HEK293 (cell line): ENCODE results near the gene GPER1.
A peak's percentile ranks its signal among the peaks of the same experiment; 100 is the strongest.

ENCODE experiments used
- CTCF ChIA-PET: fragments of 350-600 bp; formaldehyde crosslinking; extraction: SDS; loops from one replicate; lab custom pipeline; 2021; ENCODE audit warnings: antibody characterized with exemption; lab: Yijun Ruan, JAX
- POLR2A ChIA-PET: fragments of 300-600 bp; formaldehyde crosslinking; extraction: SDS; loops from one replicate; lab custom pipeline; 2020; ENCODE audit warnings: antibody characterized with exemption, inconsistent platforms; lab: Yijun Ruan, JAX
- H3K27ac ChIP-seq: fragments of 200-500 bp; sonication (Bioruptor generic); 2 replicates; pipeline ENCODE4 v1.5.1; 2014; ENCODE audit warnings: low read depth, low read length, control low read depth, inconsistent platforms; ENCODE audit errors: extremely low read depth
- H3K36me3 ChIP-seq, 2 experiments: fragments of 200-500 bp in 1 of 2; sonication (Bioruptor generic) in 1 of 2; 1 replicate in 1 of 2; 2 replicates in 1 of 2; pipeline ENCODE4 v1.5.1; 2014 to 2017; ENCODE audit warnings: inconsistent platforms in 2 of 2, low read length in 2 of 2; ENCODE audit not compliant: control insufficient read depth in 2 of 2, insufficient read depth in 1 of 2
- H3K4me1 ChIP-seq: fragments of 200-500 bp; sonication (Bioruptor generic); 2 replicates; pipeline ENCODE4 v1.5.1; 2014; ENCODE audit warnings: mild to moderate bottlenecking, low read length, inconsistent platforms; ENCODE audit not compliant: control insufficient read depth, insufficient read depth
- H3K4me3 ChIP-seq: 2 replicates; pipeline ENCODE4 v1.5.1; 2011; ENCODE audit warnings: low read depth, mild to moderate bottlenecking, control low read depth, low read length, moderate library complexity
- H3K9me3 ChIP-seq: fragments of 200-500 bp; sonication (Bioruptor generic); 2 replicates; pipeline ENCODE4 v1.5.1; 2014; ENCODE audit warnings: low read depth, low read length, inconsistent platforms; ENCODE audit not compliant: control insufficient read depth, insufficient read depth
- GLI4 ChIP-seq: fragments of 450-650 bp; formaldehyde crosslinking; IDR thresholded peaks from 2 replicates; pipeline ENCODE4 v1.5.1; 2016; ENCODE audit warnings: missing biosample characterization, missing genetic modification characterization
- KLF16 ChIP-seq: fragments of 450-650 bp; formaldehyde crosslinking; IDR thresholded peaks from 2 replicates; pipeline ENCODE4 v1.5.1; 2017; ENCODE audit warnings: missing biosample characterization, missing genetic modification characterization
- MYNN ChIP-seq: fragments of 450-650 bp; formaldehyde crosslinking; IDR thresholded peaks from 2 replicates; pipeline ENCODE4 v1.5.1; 2016; ENCODE audit warnings: missing biosample characterization, missing genetic modification characterization, borderline replicate concordance
- MZF1 ChIP-seq: fragments of 450-650 bp; formaldehyde crosslinking; IDR thresholded peaks from 2 replicates; pipeline ENCODE4 v1.5.1; 2017; ENCODE audit warnings: missing biosample characterization, missing genetic modification characterization, borderline replicate concordance
- YY2 ChIP-seq: fragments of 450-650 bp; formaldehyde crosslinking; IDR thresholded peaks from 2 replicates; pipeline ENCODE4 v1.5.1; 2016; ENCODE audit warnings: missing biosample characterization, missing genetic modification characterization
- ZBTB17 ChIP-seq: fragments of 450-650 bp; formaldehyde crosslinking; IDR thresholded peaks from 2 replicates; pipeline ENCODE4 v1.5.1; 2016; ENCODE audit warnings: missing biosample characterization, missing genetic modification characterization
- ZBTB7A ChIP-seq: fragments of 450-650 bp; formaldehyde crosslinking; IDR thresholded peaks from 2 replicates; pipeline ENCODE4 v1.5.1; 2016; ENCODE audit warnings: low read depth, missing biosample characterization, missing genetic modification characterization
- ZBTB8A ChIP-seq: fragments of 450-650 bp; formaldehyde crosslinking; IDR thresholded peaks from 2 replicates; pipeline ENCODE4 v1.5.1; 2016; ENCODE audit warnings: missing biosample characterization, missing genetic modification characterization
- ZFP69B ChIP-seq: fragments of 450-650 bp; formaldehyde crosslinking; IDR thresholded peaks from 2 replicates; pipeline ENCODE4 v1.5.1; 2016; ENCODE audit warnings: missing biosample characterization, missing genetic modification characterization
- ZIC2 ChIP-seq: fragments of 450-650 bp; formaldehyde crosslinking; IDR thresholded peaks from 2 replicates; pipeline ENCODE4 v1.5.1; 2016; ENCODE audit warnings: missing biosample characterization, missing genetic modification characterization
- ZNF169 ChIP-seq: fragments of 450-650 bp; formaldehyde crosslinking; IDR thresholded peaks from 2 replicates; pipeline ENCODE4 v1.5.1; 2016; ENCODE audit warnings: missing biosample characterization, missing genetic modification characterization
- ZNF2 ChIP-seq: fragments of 450-650 bp; formaldehyde crosslinking; IDR thresholded peaks from 2 replicates; pipeline ENCODE4 v1.5.1; 2016; ENCODE audit warnings: missing biosample characterization, missing genetic modification characterization
- ZNF24 ChIP-seq: fragments of 450-650 bp; formaldehyde crosslinking; IDR thresholded peaks from 2 replicates; pipeline ENCODE4 v1.5.1; 2016; ENCODE audit warnings: missing biosample characterization, missing genetic modification characterization
- ZNF324 ChIP-seq: fragments of 450-650 bp; formaldehyde crosslinking; IDR thresholded peaks from 2 replicates; pipeline ENCODE4 v1.5.1; 2016; ENCODE audit warnings: missing biosample characterization, missing genetic modification characterization
- ZNF37A ChIP-seq: fragments of 450-650 bp; IDR thresholded peaks from 2 replicates; pipeline ENCODE4 v1.5.1; 2018; ENCODE audit warnings: missing biosample characterization, missing genetic modification characterization
- ZNF510 ChIP-seq: fragments of 450-650 bp; formaldehyde crosslinking; IDR thresholded peaks from 2 replicates; pipeline ENCODE4 v1.5.1; 2018; ENCODE audit warnings: mild to moderate bottlenecking, missing genetic modification characterization, missing biosample characterization; ENCODE audit not compliant: insufficient replicate concordance
- ZNF626 ChIP-seq: fragments of 450-650 bp; sonication (Bioruptor Pico); formaldehyde crosslinking; IDR thresholded peaks from 2 replicates; pipeline ENCODE4 v1.5.1; 2018; ENCODE audit warnings: missing biosample characterization, missing genetic modification characterization, inconsistent platforms
- ZNF677 ChIP-seq: fragments of 450-650 bp; IDR thresholded peaks from 2 replicates; pipeline ENCODE4 v1.5.0; 2018; ENCODE audit warnings: missing biosample characterization, mild to moderate bottlenecking, missing genetic modification characterization, moderate library complexity
- TF ChIP-seq, protein P1 (sequence below): fragments of 450-650 bp; formaldehyde crosslinking; IDR thresholded peaks from 2 replicates; pipeline ENCODE4 v1.5.1; 2017; ENCODE audit warnings: missing biosample characterization, missing genetic modification characterization
- TF ChIP-seq, protein P2 (sequence below): fragments of 450-650 bp; formaldehyde crosslinking; IDR thresholded peaks from 2 replicates; pipeline ENCODE4 v1.5.1; 2016; ENCODE audit warnings: missing biosample characterization, missing genetic modification characterization
- TF ChIP-seq, protein P3 (sequence below): fragments of 450-650 bp; formaldehyde crosslinking; IDR thresholded peaks from 2 replicates; pipeline ENCODE4 v1.5.1; 2017; ENCODE audit warnings: missing biosample characterization, missing genetic modification characterization
- TF ChIP-seq, protein P4 (sequence below): fragments of 450-650 bp; formaldehyde crosslinking; IDR thresholded peaks from 2 replicates; pipeline ENCODE4 v1.5.1; 2016; ENCODE audit warnings: missing biosample characterization, missing genetic modification characterization, low read depth

The GPER1 gene

DNA sequence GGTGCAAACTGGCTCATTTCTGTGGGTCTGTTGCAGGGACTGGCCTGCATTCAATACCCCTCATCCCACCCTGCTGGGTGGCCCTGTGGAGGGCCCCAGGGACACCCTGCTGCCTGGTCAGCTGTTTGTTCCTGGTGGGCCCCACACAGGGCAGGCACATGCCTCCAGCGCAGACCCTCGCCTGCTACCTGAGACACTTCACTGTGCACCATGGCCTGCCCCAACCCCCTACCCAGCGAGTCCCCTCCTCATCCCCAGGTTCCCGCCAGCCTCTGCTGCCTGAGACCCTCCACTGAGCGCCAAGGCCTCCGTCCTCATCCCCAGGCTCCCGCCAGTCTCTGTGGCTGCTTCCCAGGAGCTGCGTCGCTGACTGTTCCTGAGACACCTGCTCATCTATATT lies 26.7 kb upstream of the GPER1 start:
- H3K4me3 ChIP-seq = no peak overlapping the region
- no peaks in the 10 kb centered on the region for H3K4me1 ChIP-seq
- TF ChIP-seq, protein P1, sequence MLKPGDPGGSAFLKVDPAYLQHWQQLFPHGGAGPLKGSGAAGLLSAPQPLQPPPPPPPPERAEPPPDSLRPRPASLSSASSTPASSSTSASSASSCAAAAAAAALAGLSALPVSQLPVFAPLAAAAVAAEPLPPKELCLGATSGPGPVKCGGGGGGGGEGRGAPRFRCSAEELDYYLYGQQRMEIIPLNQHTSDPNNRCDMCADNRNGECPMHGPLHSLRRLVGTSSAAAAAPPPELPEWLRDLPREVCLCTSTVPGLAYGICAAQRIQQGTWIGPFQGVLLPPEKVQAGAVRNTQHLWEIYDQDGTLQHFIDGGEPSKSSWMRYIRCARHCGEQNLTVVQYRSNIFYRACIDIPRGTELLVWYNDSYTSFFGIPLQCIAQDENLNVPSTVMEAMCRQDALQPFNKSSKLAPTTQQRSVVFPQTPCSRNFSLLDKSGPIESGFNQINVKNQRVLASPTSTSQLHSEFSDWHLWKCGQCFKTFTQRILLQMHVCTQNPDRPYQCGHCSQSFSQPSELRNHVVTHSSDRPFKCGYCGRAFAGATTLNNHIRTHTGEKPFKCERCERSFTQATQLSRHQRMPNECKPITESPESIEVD = no peak
- TF ChIP-seq, protein P2, sequence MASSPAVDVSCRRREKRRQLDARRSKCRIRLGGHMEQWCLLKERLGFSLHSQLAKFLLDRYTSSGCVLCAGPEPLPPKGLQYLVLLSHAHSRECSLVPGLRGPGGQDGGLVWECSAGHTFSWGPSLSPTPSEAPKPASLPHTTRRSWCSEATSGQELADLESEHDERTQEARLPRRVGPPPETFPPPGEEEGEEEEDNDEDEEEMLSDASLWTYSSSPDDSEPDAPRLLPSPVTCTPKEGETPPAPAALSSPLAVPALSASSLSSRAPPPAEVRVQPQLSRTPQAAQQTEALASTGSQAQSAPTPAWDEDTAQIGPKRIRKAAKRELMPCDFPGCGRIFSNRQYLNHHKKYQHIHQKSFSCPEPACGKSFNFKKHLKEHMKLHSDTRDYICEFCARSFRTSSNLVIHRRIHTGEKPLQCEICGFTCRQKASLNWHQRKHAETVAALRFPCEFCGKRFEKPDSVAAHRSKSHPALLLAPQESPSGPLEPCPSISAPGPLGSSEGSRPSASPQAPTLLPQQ (tag by site-specific recombination) = 0 out of 2 replicates have a peak, but pooled peaks have one; percentile 37
- TF ChIP-seq ZNF24 (tag by site-specific recombination) = no peak
- no peak for TF ChIP-seq ZNF324 (tag by site-specific recombination)
- no peak for TF ChIP-seq KLF16 (tag by site-specific recombination)
- TF ChIP-seq ZNF677 (tag by site-specific recombination) = no peak
- TF ChIP-seq ZNF510 (tag by site-specific recombination) = no peak
- no peak for TF ChIP-seq MZF1 (tag by site-specific recombination)
- TF ChIP-seq, protein P3, sequence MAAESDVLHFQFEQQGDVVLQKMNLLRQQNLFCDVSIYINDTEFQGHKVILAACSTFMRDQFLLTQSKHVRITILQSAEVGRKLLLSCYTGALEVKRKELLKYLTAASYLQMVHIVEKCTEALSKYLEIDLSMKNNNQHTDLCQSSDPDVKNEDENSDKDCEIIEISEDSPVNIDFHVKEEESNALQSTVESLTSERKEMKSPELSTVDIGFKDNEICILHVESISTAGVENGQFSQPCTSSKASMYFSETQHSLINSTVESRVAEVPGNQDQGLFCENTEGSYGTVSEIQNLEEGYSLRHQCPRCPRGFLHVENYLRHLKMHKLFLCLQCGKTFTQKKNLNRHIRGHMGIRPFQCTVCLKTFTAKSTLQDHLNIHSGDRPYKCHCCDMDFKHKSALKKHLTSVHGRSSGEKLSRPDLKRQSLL (tag by site-specific recombination) = no peak
- TF ChIP-seq ZNF2 (tag by site-specific recombination) = no peak
- TF ChIP-seq ZFP69B (tag by site-specific recombination) = 0 out of 2 replicates have a peak, but pooled peaks have one; percentile 28
- no peak for TF ChIP-seq ZNF169
- TF ChIP-seq, protein P4, sequence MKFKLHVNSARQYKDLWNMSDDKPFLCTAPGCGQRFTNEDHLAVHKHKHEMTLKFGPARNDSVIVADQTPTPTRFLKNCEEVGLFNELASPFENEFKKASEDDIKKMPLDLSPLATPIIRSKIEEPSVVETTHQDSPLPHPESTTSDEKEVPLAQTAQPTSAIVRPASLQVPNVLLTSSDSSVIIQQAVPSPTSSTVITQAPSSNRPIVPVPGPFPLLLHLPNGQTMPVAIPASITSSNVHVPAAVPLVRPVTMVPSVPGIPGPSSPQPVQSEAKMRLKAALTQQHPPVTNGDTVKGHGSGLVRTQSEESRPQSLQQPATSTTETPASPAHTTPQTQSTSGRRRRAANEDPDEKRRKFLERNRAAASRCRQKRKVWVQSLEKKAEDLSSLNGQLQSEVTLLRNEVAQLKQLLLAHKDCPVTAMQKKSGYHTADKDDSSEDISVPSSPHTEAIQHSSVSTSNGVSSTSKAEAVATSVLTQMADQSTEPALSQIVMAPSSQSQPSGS (tag by site-specific recombination) = no peak
- TF ChIP-seq ZBTB8A (tag by site-specific recombination) = no peak
- peak; percentile 52 for TF ChIP-seq ZIC2 (tag by site-specific recombination)
- TF ChIP-seq YY2 (tag by site-specific recombination) = no peak
- TF ChIP-seq ZNF37A (tag by site-specific recombination) = no peak
- no peak for TF ChIP-seq MYNN (tag by site-specific recombination)
- TF ChIP-seq ZNF626 (tag by site-specific recombination) = no peak
- TF ChIP-seq ZBTB17 (tag by site-specific recombination) = no peak
- TF ChIP-seq ZBTB7A (tag by site-specific recombination) = no peak
- no peak for TF ChIP-seq GLI4 (tag by site-specific recombination)
- H3K36me3 ChIP-seq = peaks cover 0 to 7% of the 10 kb centered on the region in 2 experiments; a peak in 1 of 3 replicates
- H3K27ac ChIP-seq = no peak overlapping the region
- ChIA-PET CTCF (interaction anchor here (0.7 to 2.2 kb wide), 4 partner anchors 25 to 116 kb away, joined by 3 to 10 read pairs (median 4); no protein-coding TSS in a partner anchor), POLR2A (no interaction called here)
- H3K9me3 ChIP-seq = no peaks in the 10 kb centered on the region
